ENCODE data around the gene AP4B1.

GRCh38 chr1:113904293-113904673 lies 316 bp downstream of the AP4B1 start:
- no peak for TF ChIP-seq EZH2 (IDR thresholded peaks at IDR 0.05; ENCODE audit: borderline replicate concordance, low read depth, low read length, severe bottlenecking)
- no peak for TF ChIP-seq CTCF (IDR thresholded peaks at IDR 0.05; ENCODE audit: borderline replicate concordance, extremely low read depth, low read length, poor library complexity, severe bottlenecking)

Measured in DND-41 (cell line).